Skeletal muscle satellite cell (primary cell): ENCODE data around the gene FAM174C.

Source experiments
- H3K27me3 ChIP-seq: 2 replicates; pipeline ENCODE4 v1.7.0; 2013; ENCODE audit warnings: low read length; ENCODE audit not compliant: control insufficient read depth, insufficient read depth
- H3K36me3 ChIP-seq: 2 replicates; pipeline ENCODE4 v1.7.0; 2013; ENCODE audit warnings: mild to moderate bottlenecking, control low read depth, low read length; ENCODE audit not compliant: insufficient read depth
- H3K4me1 ChIP-seq: 2 replicates; pipeline ENCODE4 v1.7.0; 2013; ENCODE audit warnings: low read length; ENCODE audit not compliant: control insufficient read depth, insufficient read depth
- H3K4me2 ChIP-seq: 2 replicates; pipeline ENCODE4 v1.7.0; 2013; ENCODE audit warnings: mild to moderate bottlenecking, low read length
- H3K4me3 ChIP-seq: 2 replicates; pipeline ENCODE4 v1.7.0; 2013; ENCODE audit warnings: low read length
- H3K9ac ChIP-seq: 2 replicates; pipeline ENCODE4 v1.7.0; 2013; ENCODE audit warnings: mild to moderate bottlenecking, low read depth, low read length, moderate library complexity
- H3K9me3 ChIP-seq: replicated peaks from 2 replicates; pipeline ENCODE4 v1.7.0; 2013; ENCODE audit warnings: mild to moderate bottlenecking, control low read depth, low read length

The FAM174C gene

GRCh38 chr19:1290703-1291651, 15.6 kb downstream of the FAM174C start:
- Histone ChIP-seq H3K36me3 (no peaks in the 10 kb centered on the region), H3K4me1 (no peaks in the 10 kb centered on the region), H3K9me3 (no peaks in the 10 kb centered on the region), H3K9ac (no peak overlapping the region), H3K4me3 (no peak overlapping the region), H3K4me2 (no peak overlapping the region), H3K27me3 (peaks cover 69% of the 10 kb centered on the region)

- peaks cover 63% of the 10 kb centered on the region for H3K27me3 ChIP-seq
- no peaks in the 10 kb centered on the region for H3K9me3 ChIP-seq
- no peak overlapping the region for H3K9ac ChIP-seq
Measured at GRCh38 chr19:1291761-1292418, 16.6 kb downstream of the FAM174C start.

GRCh38 chr19:1292419-1293151, 17.3 kb downstream of the FAM174C start:
- Histone ChIP-seq H3K9ac (no peak overlapping the region), H3K4me2 (no peak overlapping the region), H3K36me3 (no peaks in the 10 kb centered on the region), H3K27me3 (peaks cover 56% of the 10 kb centered on the region), H3K4me3 (no peak overlapping the region), H3K4me1 (no peaks in the 10 kb centered on the region), H3K9me3 (no peaks in the 10 kb centered on the region)

More at GRCh38 chr19:1291761-1292418, 16.6 kb downstream of the FAM174C start:
- no peak overlapping the region for H3K4me2 ChIP-seq
- H3K4me3 ChIP-seq = no peak overlapping the region
- no peaks in the 10 kb centered on the region for H3K36me3 ChIP-seq
- H3K4me1 ChIP-seq = no peaks in the 10 kb centered on the region

GRCh38 chr19:1293782-1294604, 18.7 kb downstream of the FAM174C start:
- Histone ChIP-seq H3K36me3 (no peaks in the 10 kb centered on the region), H3K9me3 (no peaks in the 10 kb centered on the region), H3K9ac (no peak overlapping the region), H3K4me2 (no peak overlapping the region), H3K4me1 (no peaks in the 10 kb centered on the region), H3K27me3 (peaks cover 46% of the 10 kb centered on the region), H3K4me3 (no peak overlapping the region)

- H3K36me3 ChIP-seq = no peaks in the 10 kb centered on the region
- no peak overlapping the region for H3K4me3 ChIP-seq
- peaks cover 41% of the 10 kb centered on the region for H3K27me3 ChIP-seq
- H3K9me3 ChIP-seq = no peaks in the 10 kb centered on the region
- H3K4me2 ChIP-seq = no peak overlapping the region
- no peaks in the 10 kb centered on the region for H3K4me1 ChIP-seq
- H3K9ac ChIP-seq = no peak overlapping the region
Measured at GRCh38 chr19:1294688-1295087, 19.4 kb downstream of the FAM174C start.

GRCh38 chr19:1295169-1296012, 20.1 kb downstream of the FAM174C start:
- no peak overlapping the region for H3K4me2 ChIP-seq
- no peak overlapping the region for H3K4me3 ChIP-seq
- H3K9me3 ChIP-seq = no peaks in the 10 kb centered on the region
- no peaks in the 10 kb centered on the region for H3K4me1 ChIP-seq
- peaks cover 41% of the 10 kb centered on the region for H3K27me3 ChIP-seq
- no peak overlapping the region for H3K9ac ChIP-seq
- no peaks in the 10 kb centered on the region for H3K36me3 ChIP-seq

GRCh38 chr19:1296078-1296477, 20.7 kb downstream of the FAM174C start:
- no peaks in the 10 kb centered on the region for H3K4me1 ChIP-seq
- no peak overlapping the region for H3K9ac ChIP-seq
- no peak overlapping the region for H3K4me3 ChIP-seq
- no peaks in the 10 kb centered on the region for H3K9me3 ChIP-seq
- H3K4me2 ChIP-seq = no peak overlapping the region
- no peaks in the 10 kb centered on the region for H3K36me3 ChIP-seq
- H3K27me3 ChIP-seq = peaks cover 39% of the 10 kb centered on the region

- H3K36me3 ChIP-seq = no peaks in the 10 kb centered on the region
- no peak overlapping the region for H3K9ac ChIP-seq
- H3K4me3 ChIP-seq = no peak overlapping the region
- no peak overlapping the region for H3K4me2 ChIP-seq
- no peaks in the 10 kb centered on the region for H3K4me1 ChIP-seq
- H3K27me3 ChIP-seq = peaks cover 34% of the 10 kb centered on the region
- H3K9me3 ChIP-seq = no peaks in the 10 kb centered on the region
Measured at GRCh38 chr19:1296575-1297271, 21.4 kb downstream of the FAM174C start.

- Histone ChIP-seq H3K4me1 (no peaks in the 10 kb centered on the region), H3K4me3 (no peak overlapping the region), H3K36me3 (no peaks in the 10 kb centered on the region), H3K4me2 (no peak overlapping the region), H3K9ac (no peak overlapping the region), H3K27me3 (peaks cover 30% of the 10 kb centered on the region), H3K9me3 (no peaks in the 10 kb centered on the region)
Measured at GRCh38 chr19:1298235-1298634, 22.9 kb downstream of the FAM174C start.

- Histone ChIP-seq H3K4me1 (no peaks in the 10 kb centered on the region), H3K4me3 (no peak overlapping the region), H3K27me3 (peaks cover 18% of the 10 kb centered on the region), H3K9ac (no peak overlapping the region), H3K9me3 (no peaks in the 10 kb centered on the region), H3K4me2 (no peak overlapping the region), H3K36me3 (no peaks in the 10 kb centered on the region)
Measured at GRCh38 chr19:1299801-1300200, 24.5 kb downstream of the FAM174C start.
